ENCODE data around the gene ERBB3.

DNA sequence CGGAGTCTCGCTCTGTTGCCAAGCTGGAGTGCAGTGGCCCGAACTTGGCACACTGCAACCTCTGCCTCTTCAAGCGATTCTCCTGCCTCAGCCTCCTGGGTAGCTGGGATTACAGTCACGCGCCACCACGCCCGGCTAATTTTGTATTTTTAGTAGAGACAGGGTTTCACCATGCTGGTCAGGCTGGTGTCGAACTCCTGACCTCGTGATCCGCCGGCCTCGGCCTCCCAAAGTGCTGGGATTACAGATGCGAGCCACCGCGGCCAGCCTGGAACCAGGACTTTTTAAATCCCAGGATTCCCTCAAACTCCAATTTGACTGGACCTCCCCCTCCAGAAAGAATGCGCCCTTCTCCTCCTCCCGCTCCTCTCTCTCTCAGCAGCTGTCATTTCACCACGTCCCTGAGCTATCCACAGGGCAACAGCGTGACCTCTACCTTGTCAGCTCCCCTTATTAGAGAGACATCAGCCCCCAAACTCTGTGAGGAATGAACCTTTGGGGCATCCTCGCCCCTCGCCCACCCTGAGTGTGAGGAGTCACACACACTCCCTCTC, 50.1 kb downstream of the ERBB3 start:
- TF ChIP-seq, protein P1, sequence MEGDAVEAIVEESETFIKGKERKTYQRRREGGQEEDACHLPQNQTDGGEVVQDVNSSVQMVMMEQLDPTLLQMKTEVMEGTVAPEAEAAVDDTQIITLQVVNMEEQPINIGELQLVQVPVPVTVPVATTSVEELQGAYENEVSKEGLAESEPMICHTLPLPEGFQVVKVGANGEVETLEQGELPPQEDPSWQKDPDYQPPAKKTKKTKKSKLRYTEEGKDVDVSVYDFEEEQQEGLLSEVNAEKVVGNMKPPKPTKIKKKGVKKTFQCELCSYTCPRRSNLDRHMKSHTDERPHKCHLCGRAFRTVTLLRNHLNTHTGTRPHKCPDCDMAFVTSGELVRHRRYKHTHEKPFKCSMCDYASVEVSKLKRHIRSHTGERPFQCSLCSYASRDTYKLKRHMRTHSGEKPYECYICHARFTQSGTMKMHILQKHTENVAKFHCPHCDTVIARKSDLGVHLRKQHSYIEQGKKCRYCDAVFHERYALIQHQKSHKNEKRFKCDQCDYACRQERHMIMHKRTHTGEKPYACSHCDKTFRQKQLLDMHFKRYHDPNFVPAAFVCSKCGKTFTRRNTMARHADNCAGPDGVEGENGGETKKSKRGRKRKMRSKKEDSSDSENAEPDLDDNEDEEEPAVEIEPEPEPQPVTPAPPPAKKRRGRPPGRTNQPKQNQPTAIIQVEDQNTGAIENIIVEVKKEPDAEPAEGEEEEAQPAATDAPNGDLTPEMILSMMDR (IDR thresholded peaks at IDR 0.05) = no peak
- TF ChIP-seq POLR2AphosphoS5 (IDR thresholded peaks at IDR 0.05) (no peak), EP300 (IDR thresholded peaks at IDR 0.05) (no peak), POLR2A (IDR thresholded peaks at IDR 0.05) (no peak)
